Nasal cavity respiratory epithelium epithelial cell of viscerocranial mucosa (primary cell): ENCODE measurements around the gene CPZ. TPM values are rescaled to one million over a fixed set of nuclear protein-coding genes. Genes with fewer than 3 reads are reported as not detected.

Source experiments
- total RNA-seq: library from RNA; depleted of rRNA; stranded (reverse); fragments of >200 nt; gene quantifications from 2 replicates; pipeline ENCODE4 v1.2.3, GENCODE V29; 2014

Gene CPZ
- 0.21 TPM in 1 of 2 replicates, not detected in the other for total RNA-seq

GRCh38 chr4:8592366-8593263 is at the start of gene CPZ:
Gene CPZ, plus strand, starts transcription at chr4:8592765. Its CDS starts 69 bp downstream, at chr4:8592834.

GRCh38 chr4:8580321-8581093 is 12.1 kb upstream of the CPZ start, which contains the start of gene GPR78:
Gene GPR78, plus strand, starts transcription at chr4:8580392. Its CDS starts 591 bp downstream, at chr4:8580983.

Other genes with a start within 250 kb of the CPZ start
- gene ACOX3, start 152.0 kb upstream of the CPZ start, total RNA-seq = 10.3 and 22.6 TPM in 2 replicates
- gene TRMT44, start 152.0 kb upstream of the CPZ start, total RNA-seq = 11.3 and 21.4 TPM in 2 replicates
- 0.07 TPM in 1 of 2 replicates, not detected in the other for gene GPR78, start 12.4 kb upstream of the CPZ start, total RNA-seq